ENCODE measurements around the gene SLC22A31. TPM values are rescaled to one million over a fixed set of nuclear protein-coding genes. Genes with fewer than 3 reads are reported as not detected.
"Not testable (repeated sequence)": the region's sequence is repeated elsewhere in the genome, so short reads cannot be mapped to it uniquely, and the experiment has no call there.

SLC22A31 gene
- total RNA-seq, 2 donors from 2014 or later = 4.6 TPM; not detected in 1

DNA sequence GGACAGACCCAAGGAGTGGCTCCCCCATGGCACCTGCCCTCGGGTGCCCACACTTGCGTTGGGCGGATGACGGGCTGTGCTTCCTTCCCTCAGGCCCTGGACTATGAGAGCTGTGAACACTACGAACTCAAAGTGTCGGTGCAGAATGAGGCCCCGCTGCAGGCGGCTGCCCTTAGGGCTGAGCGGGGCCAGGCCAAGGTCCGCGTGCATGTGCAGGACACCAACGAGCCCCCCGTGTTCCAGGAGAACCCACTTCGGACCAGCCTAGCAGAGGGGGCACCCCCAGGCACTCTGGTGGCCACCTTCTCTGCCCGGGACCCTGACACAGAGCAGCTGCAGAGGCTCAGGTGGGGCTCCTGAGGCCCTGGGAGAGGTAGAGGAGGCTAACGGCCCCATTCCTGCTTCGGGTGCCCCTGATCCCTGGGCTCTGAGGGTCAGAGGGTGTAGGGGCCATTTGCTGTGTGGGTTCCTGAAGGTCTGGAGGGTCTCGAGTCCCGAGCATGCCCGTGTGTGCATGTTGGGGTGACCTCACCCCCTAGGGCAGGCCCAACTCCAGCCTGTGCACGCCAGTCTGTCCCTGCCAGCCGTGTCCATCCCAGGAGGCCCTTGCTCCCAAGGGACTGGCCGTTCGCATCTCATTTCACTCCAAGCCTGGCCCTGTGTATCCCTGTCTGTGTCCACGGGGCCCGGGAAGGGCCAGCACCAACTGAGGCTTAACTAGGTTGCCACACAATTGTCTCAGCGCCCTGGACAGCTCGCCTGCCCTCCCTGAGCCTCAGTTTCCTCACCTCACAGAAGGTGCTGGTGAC lies 10.0 kb downstream of the SLC22A31 start:
- no peak for TF ChIP-seq POLR2AphosphoS5 (IDR thresholded peaks at IDR 0.05)
- TF ChIP-seq POLR2A (IDR thresholded peaks at IDR 0.05) = no peak
- TF ChIP-seq, protein P1, sequence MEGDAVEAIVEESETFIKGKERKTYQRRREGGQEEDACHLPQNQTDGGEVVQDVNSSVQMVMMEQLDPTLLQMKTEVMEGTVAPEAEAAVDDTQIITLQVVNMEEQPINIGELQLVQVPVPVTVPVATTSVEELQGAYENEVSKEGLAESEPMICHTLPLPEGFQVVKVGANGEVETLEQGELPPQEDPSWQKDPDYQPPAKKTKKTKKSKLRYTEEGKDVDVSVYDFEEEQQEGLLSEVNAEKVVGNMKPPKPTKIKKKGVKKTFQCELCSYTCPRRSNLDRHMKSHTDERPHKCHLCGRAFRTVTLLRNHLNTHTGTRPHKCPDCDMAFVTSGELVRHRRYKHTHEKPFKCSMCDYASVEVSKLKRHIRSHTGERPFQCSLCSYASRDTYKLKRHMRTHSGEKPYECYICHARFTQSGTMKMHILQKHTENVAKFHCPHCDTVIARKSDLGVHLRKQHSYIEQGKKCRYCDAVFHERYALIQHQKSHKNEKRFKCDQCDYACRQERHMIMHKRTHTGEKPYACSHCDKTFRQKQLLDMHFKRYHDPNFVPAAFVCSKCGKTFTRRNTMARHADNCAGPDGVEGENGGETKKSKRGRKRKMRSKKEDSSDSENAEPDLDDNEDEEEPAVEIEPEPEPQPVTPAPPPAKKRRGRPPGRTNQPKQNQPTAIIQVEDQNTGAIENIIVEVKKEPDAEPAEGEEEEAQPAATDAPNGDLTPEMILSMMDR (IDR thresholded peaks at IDR 0.05) = no peak
- Histone ChIP-seq H3K9me3 (no peaks in the 10 kb centered on the region), H3K36me3 (no peaks in the 10 kb centered on the region), H3K4me1 (replicated peaks) (no peaks in the 10 kb centered on the region), H3K4me3 (no peak overlapping the region), H3K27ac (no peak overlapping the region), H3K27me3 (replicated peaks; ENCODE audit: insufficient read depth) (no peaks in the 10 kb centered on the region)
- no peak for DNase-seq (ENCODE audit: low spot score)
- WGBS = 69% methylated on average over 22 of the region's 28 CpGs
- intact Hi-C loops (cut with DNase I) = no loop called here

- Histone ChIP-seq H3K27me3 (replicated peaks; ENCODE audit: insufficient read depth) (no peaks in the 10 kb centered on the region), H3K4me3 (no peak overlapping the region), H3K27ac (no peak overlapping the region), H3K36me3 (no peaks in the 10 kb centered on the region), H3K9me3 (no peaks in the 10 kb centered on the region), H3K4me1 (replicated peaks) (no peaks in the 10 kb centered on the region)
- DNase-seq (ENCODE audit: low spot score) = no peak
- no peak for TF ChIP-seq POLR2A (IDR thresholded peaks at IDR 0.05)
- 46% methylated on average over 14 of the region's 14 CpGs for WGBS
- intact Hi-C loops (cut with DNase I) = no loop called here
Measured at GRCh38 chr16:89189358-89190025, 10.8 kb downstream of the SLC22A31 start.

DNA sequence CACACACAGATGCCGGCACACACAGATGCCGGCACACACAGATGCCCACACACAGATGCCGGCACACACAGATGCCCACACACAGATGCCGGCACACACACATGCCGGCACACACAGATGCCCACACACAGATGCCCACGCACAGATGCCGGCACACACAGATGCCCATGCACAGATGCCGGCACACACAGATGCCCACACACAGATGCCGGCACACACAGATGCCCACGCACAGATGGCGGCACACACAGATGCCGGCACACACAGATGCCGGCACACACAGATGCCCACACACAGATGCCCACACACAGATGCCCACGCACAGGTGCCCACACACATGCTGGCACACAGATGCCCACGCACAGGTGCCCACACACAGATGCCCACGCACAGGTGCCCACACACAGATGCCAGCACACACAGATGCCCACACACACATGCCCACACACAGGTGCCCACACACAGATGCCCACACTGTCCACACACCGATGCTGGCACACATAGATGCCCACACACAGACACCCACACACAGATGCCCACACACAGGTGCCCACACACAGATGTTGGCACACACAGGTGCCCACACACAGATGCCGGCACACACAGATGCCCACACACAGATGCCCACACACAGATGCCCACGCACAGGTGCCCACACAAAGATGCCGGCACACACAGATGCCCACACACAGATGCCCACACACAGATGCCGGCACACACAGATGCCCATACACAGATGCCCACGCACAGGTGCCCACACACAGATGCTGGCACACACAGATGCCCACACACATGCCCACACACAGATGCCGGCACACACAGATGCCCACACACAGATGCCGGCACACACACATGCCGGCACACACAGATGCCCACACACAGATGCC lies 11.6 kb downstream of the SLC22A31 start:
- H3K27ac ChIP-seq; DNase-seq (ENCODE audit: low spot score); intact Hi-C loops (cut with DNase I); H3K27me3 ChIP-seq (replicated peaks; ENCODE audit: insufficient read depth); H3K4me1 ChIP-seq (replicated peaks); H3K4me3 ChIP-seq; H3K9me3 ChIP-seq; H3K36me3 ChIP-seq: not testable (repeated sequence)
- WGBS = 91% methylated on average over 16 of the region's 25 CpGs

GRCh38 chr16:89187770-89188392 lies 12.5 kb downstream of the SLC22A31 start:
- intact Hi-C loops (cut with DNase I) = no loop called here
- no peak for DNase-seq (ENCODE audit: low spot score)
- WGBS = 31% methylated on average over 8 of the region's 19 CpGs
- Histone ChIP-seq H3K4me1 (replicated peaks) (no peaks in the 10 kb centered on the region), H3K9me3 (no peaks in the 10 kb centered on the region), H3K4me3 (no peak overlapping the region), H3K27me3 (replicated peaks; ENCODE audit: insufficient read depth) (no peaks in the 10 kb centered on the region), H3K27ac (no peak overlapping the region), H3K36me3 (no peaks in the 10 kb centered on the region)
- TF ChIP-seq, protein P1 (IDR thresholded peaks at IDR 0.05) = no peak
- TF ChIP-seq POLR2A (IDR thresholded peaks at IDR 0.05) (no peak), POLR2AphosphoS5 (IDR thresholded peaks at IDR 0.05) (no peak)

GRCh38 chr16:89187032-89187769 lies 13.1 kb downstream of the SLC22A31 start:
- Histone ChIP-seq H3K9me3 (no peaks in the 10 kb centered on the region), H3K4me1 (replicated peaks) (no peaks in the 10 kb centered on the region), H3K36me3 (no peaks in the 10 kb centered on the region), H3K27ac (no peak overlapping the region), H3K4me3 (no peak overlapping the region), H3K27me3 (replicated peaks; ENCODE audit: insufficient read depth) (no peaks in the 10 kb centered on the region)
- TF ChIP-seq, protein P1 (IDR thresholded peaks at IDR 0.05) = no peak
- TF ChIP-seq POLR2AphosphoS5 (IDR thresholded peaks at IDR 0.05) (no peak), POLR2A (IDR thresholded peaks at IDR 0.05) (no peak)
- 60% methylated on average over 19 of the region's 19 CpGs for WGBS
- intact Hi-C loops (cut with DNase I) = no loop called here
- DNase-seq (ENCODE audit: low spot score) = no peak

GRCh38 chr16:89186593-89187031 lies 13.7 kb downstream of the SLC22A31 start:
- H3K9me3 ChIP-seq; intact Hi-C loops (cut with DNase I); H3K27ac ChIP-seq; H3K36me3 ChIP-seq; H3K27me3 ChIP-seq (replicated peaks; ENCODE audit: insufficient read depth); H3K4me1 ChIP-seq (replicated peaks); H3K4me3 ChIP-seq; DNase-seq (ENCODE audit: low spot score): not testable (repeated sequence)
- WGBS = 93% methylated on average over 20 of the region's 20 CpGs

DNA sequence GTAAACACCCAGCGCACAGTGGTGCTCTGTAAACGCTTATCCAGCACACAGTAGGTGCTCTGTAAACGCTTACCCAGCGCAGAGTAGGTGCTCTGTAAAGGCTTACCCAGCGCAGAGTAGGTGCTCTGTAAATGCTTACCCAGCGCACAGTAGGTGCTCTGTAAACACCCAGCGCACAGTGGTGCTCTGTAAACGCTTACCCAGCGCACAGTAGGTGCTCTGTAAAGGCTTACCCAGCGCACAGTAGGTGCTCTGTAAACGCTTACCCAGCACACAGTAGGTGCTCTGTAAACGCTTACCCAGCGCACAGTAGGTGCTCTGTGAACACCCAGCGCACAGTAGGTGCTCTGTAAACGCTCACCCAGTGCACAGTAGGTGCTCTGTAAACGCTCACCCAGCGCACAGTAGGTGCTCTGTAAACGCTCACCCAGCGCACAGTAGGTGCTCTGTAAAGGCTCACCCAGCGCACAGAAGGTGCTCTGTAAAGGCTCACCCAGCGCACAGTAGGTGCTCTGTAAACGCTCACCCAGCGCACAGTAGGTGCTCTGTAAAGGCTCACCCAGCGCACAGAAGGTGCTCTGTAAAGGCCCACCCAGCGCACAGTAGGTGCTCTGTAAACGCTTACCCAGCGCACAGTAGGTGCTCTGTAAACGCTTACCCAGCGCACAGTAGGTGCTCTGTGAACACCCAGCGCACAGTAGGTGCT lies 14.3 kb downstream of the SLC22A31 start:
- H3K9me3 ChIP-seq; H3K36me3 ChIP-seq; H3K27ac ChIP-seq; H3K4me1 ChIP-seq (replicated peaks); intact Hi-C loops (cut with DNase I); DNase-seq (ENCODE audit: low spot score); H3K4me3 ChIP-seq; H3K27me3 ChIP-seq (replicated peaks; ENCODE audit: insufficient read depth): not testable (repeated sequence)
- 94% methylated on average over 30 of the region's 30 CpGs for WGBS
